ENCODE results near the gene KCTD20.
"Not testable (repeated sequence)": the region's sequence is repeated elsewhere in the genome, so short reads cannot be mapped to it uniquely, and the experiment has no call there.

KCTD20 gene

GRCh38 chr6:36442671-36443470 is at the start of gene KCTD20, which contains the start of gene PXT1:
Gene KCTD20, plus strand, starts transcription at chr6:36443000. Its CDS starts 27,098 bp downstream, at chr6:36470098.
Gene PXT1, minus strand, starts transcription at chr6:36442854. Its CDS starts 16,772 bp downstream, at chr6:36426082.
- DNase-seq (ENCODE audit: low spot score), result peak; percentile 85

GRCh38 chr6:36399970-36400369 is 42.8 kb upstream of the KCTD20 start:
- DNase-seq (ENCODE audit: low spot score), result no peak

- no peak for DNase-seq (ENCODE audit: low spot score)
Observed at GRCh38 chr6:36402481-36402880, 40.3 kb upstream of the KCTD20 start.

- no peak for DNase-seq (ENCODE audit: low spot score)
Observed at GRCh38 chr6:36404164-36404563, 38.6 kb upstream of the KCTD20 start.

GRCh38 chr6:36409718-36410117 is 33.1 kb upstream of the KCTD20 start:
- not testable (repeated sequence) for DNase-seq (ENCODE audit: low spot score)

GRCh38 chr6:36413489-36414480 is 29.0 kb upstream of the KCTD20 start:
- DNase-seq (ENCODE audit: low spot score), result no peak

GRCh38 chr6:36414481-36414880 is 28.3 kb upstream of the KCTD20 start:
- no peak for DNase-seq (ENCODE audit: low spot score)

- DNase-seq (ENCODE audit: low spot score), result no peak
Observed at GRCh38 chr6:36418558-36418957, 24.2 kb upstream of the KCTD20 start.

GRCh38 chr6:36419310-36419709 is 23.5 kb upstream of the KCTD20 start:
- no peak for DNase-seq (ENCODE audit: low spot score)

GRCh38 chr6:36422714-36423100 is 20.1 kb upstream of the KCTD20 start:
- no peak for DNase-seq (ENCODE audit: low spot score)

GRCh38 chr6:36423101-36423824 is 19.5 kb upstream of the KCTD20 start:
- peak; percentile 96 for DNase-seq (ENCODE audit: low spot score)

GRCh38 chr6:36426622-36427021 is 16.2 kb upstream of the KCTD20 start:
- DNase-seq (ENCODE audit: low spot score), result no peak

GRCh38 chr6:36428911-36429310 is 13.9 kb upstream of the KCTD20 start:
- DNase-seq (ENCODE audit: low spot score), result no peak

- DNase-seq (ENCODE audit: low spot score), result no peak
Observed at GRCh38 chr6:36430351-36430750, 12.4 kb upstream of the KCTD20 start.

GRCh38 chr6:36431197-36431596 is 11.6 kb upstream of the KCTD20 start:
- no peak for DNase-seq (ENCODE audit: low spot score)

GRCh38 chr6:36432151-36432671 is 10.6 kb upstream of the KCTD20 start:
- DNase-seq (ENCODE audit: low spot score), result no peak

GRCh38 chr6:36436466-36436865 is 6.3 kb upstream of the KCTD20 start:
- no peak for DNase-seq (ENCODE audit: low spot score)

GRCh38 chr6:36441307-36441894 is 1.4 kb upstream of the KCTD20 start:
- DNase-seq (ENCODE audit: low spot score), result peak; percentile 96

- DNase-seq (ENCODE audit: low spot score), result no peak
Observed at GRCh38 chr6:36442103-36442670, 613 bp upstream of the KCTD20 start.

GRCh38 chr6:36443471-36444428 is 950 bp downstream of the KCTD20 start:
- peak; percentile 44 for DNase-seq (ENCODE audit: low spot score)

Measured in SW480 (cell line).